ENCODE results near the gene FOXC2.

- TF ChIP-seq EZH2 (IDR thresholded peaks at IDR 0.05; ENCODE audit: insufficient read depth, poor library complexity, severe bottlenecking) = no peak
- no peak for TF ChIP-seq EZH2phosphoT487 (IDR thresholded peaks at IDR 0.05; ENCODE audit: insufficient read depth, low read depth)
These were observed 17.3 kb upstream of the FOXC2 start for GRCh38 chr16:86549076-86549892.

Measured in GM23248 (cell line).